GM19468 (cell line): ENCODE measurements around the gene NES.

Source experiments
- ATAC-seq: cut with Tn5 transposase; IDR thresholded peaks from one replicate; pipeline ENCODE4 v1.9.1; 2021; ENCODE audit warnings: mild to moderate bottlenecking, moderate library complexity, moderate number of reproducible peaks; ENCODE audit not compliant: unreplicated experiment; ENCODE audit errors: extremely low read depth

Gene NES

GRCh38 chr1:156682166-156682890, 5.1 kb upstream of the NES start:
- ATAC-seq: no peak

DNA sequence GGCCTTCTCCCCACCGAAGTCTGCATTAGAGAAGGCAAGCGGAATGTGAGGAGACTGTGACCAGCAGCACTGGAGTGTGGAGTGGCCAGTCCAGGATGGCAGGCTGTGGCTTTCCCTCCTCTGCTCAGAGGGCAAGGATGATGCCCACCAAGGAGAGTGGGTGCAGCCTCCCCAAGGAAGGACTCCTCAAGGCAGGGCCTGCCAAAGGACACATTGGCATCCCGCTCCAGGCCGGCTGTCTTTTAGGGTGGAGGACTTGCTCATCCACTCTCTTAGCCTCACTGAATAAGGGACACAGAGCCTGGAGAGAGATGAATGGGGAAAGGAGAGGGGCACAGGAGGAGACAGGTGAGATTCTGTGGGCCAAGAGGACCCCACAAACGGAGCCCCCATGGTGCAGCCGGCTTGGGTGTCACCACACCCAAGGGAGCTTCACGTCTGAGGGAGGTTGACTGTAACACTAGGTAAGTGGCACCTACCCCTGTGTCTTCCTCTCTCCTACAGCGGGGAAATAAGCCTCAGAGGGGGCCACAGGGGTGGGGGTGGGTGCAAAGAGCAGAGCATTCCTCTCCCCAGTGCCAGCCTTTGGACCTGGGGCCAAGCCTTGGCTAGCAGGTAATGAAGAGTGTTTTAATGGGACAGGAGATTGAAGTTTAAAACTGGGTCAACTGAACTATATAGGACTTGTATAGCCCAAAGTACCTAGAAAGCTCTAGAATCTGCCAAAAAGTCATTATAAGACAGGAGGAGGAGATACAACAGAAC, 4.2 kb upstream of the NES start:
- ATAC-seq: no peak

DNA sequence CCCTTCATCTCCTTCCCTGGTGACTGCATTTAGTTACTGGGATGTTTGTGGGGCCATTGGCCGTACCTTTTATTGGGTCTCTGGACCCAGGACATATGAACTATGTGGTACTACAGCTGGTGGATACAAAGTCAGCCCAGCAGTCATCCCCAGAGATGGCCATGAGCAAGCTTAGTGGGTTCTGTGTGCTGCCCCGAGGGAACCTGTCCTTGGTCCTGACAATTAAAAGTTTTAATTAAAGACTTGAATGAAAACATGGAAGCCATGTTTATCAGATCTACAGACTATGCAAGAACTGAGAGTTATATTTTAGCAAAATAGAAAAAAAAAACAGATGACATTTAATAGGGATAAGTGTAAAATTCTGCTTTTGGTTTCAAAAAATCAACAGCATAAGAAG, 2.8 kb upstream of the NES start:
- ATAC-seq: no peak

DNA sequence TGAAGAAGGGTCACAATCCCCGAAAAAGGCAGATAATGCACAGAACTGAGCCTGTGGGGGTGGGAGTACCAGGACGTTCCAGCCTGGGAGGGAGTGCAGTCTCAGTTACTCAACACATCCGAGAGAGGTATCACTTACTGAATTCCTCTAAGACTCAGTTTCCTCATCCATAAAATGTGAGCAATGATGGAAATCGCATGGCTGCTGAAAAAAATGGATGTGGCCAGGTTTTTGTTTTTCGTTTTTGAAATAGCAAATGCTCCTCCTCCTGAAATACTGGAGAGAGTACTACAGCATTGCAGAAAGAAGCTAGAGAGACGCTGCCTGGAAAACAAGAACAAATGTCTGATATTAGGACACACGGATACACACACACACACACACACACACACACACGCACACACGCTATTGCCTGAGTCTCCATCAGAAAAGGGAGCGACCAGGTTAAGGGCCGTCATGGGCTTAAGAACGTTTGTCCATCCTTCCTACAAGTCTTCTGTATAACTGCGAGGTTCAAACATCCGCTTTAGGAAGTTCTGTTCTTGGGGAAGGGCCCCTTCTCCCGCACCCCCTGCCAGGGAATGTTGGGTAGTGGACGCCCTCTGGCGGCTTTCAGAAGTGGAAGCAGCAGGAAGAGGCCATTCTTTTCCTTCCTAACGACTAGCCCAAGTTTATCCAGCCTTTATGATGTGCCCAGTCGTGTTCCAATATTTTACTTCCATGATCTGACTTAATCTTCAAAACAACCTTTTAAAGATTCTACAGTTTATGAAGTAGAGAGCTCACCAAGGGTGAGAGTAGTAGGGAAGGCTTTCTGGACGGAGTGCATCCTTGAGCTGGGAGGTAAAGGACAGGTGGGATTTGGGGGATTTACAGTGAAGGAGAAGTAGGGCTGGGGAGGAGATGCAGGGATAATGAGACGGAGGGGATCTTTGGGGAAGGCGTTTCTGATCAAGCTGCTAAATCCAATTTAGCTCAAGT, 699 bp upstream of the NES start:
- no peak for ATAC-seq

- ATAC-seq: no peak
These were observed 940 bp downstream of the NES start for GRCh38 chr1:156676114-156676819.

DNA sequence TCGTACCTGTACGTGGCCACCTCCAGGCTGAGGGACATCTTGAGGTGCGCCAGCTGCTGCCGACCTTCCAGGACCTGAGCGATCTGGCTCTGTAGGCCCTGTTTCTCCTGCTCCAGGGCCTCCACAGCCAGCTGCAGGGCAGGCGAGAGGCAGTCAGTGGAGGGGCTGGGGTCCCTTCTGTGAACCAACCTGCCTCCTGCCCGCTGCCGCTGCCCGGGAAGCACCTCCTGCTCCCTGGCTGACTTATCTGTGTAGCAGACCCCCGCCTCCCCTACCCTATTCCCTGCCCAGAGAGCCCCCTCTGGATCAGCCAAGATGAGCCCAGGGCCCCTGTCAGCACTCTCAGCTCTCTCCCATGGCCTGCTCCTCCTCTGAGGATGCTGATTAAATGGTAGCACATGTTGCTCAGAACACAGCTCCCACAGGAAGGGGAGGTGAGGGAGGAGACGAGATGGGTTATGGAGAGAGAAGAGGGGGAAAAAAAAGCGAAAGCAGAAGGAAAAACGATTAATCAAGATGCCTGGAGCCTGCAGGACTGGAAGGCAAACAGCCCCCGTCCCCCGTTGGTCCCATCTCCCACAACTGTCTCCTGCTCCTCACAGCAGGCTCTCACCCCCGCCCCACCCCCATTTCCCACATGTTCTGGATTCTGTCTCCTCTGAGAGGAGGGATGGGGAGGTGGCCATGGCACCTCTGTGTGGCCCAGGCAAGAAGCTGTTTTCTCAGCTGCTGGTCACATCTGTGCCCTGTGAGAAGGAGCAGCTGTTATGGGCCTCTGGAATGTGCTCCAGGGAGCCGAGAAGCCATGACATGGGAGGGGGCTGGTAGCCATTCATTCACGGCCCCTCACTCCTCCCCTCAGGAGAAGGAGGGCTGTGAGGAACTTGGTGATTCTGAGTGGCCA, 1.7 kb downstream of the NES start:
- no peak for ATAC-seq

GRCh38 chr1:156673387-156674121, 3.7 kb downstream of the NES start:
- ATAC-seq: no peak

DNA sequence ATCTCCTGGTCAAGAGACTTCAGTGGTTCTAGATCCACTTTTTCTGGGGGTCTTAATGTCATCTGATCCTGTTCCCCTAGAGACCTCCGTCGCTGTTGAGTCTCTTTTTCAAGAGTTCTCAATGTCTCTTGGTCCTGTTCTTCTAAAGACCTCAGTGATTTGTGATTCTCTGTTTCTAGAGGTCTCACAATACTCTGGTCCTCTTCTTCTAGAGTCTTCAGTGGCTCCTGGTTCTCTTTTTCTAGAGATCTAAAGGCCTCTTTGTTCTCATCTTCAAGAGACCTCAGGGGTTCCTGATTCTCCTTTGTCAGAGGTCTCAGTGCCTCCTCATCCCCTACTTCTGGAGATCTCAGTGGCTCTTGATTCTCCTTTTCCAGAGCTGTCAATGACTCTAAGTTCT, 5.4 kb downstream of the NES start:
- no peak for ATAC-seq

DNA sequence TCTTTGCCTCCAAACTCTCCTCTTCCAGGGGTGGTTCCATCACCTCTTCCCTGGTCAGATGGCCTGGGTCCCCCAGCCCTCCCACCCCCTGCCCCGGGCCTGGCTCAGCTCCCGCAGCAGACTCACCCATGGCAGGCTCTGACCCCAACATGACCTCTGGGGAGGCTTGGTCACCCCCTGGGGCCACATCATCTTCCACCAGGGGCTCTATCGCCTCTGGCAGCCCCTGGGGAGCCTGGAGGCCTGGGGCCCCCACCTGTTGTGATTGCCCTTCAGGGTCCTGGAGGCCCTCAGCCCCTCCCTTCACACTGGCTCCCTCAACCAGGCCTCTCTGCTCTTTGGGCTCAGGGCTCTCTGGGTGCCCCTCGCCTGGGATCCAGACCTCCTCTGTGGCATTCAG, 6.4 kb downstream of the NES start:
- no peak for ATAC-seq

DNA sequence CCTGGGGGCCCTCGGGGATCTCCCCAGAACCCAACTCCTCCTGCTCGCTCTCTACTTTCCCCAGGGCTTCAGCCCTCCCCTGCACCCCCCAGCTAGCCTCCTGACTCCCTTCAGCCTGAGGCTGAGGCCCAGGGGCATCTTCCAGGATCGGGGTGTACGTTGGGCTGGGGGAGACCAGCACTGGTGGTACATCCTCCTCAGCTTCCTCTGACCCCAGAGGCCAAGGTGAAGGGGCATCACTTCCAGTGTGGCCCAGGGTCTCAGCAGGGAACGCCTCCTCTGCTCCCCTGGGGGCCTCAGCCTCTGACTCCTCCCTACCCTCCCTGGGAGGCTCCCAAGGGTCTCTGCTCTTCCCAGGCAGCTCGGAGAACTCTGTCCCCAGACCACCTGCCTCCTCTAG, 6.8 kb downstream of the NES start:
- no peak for ATAC-seq

DNA sequence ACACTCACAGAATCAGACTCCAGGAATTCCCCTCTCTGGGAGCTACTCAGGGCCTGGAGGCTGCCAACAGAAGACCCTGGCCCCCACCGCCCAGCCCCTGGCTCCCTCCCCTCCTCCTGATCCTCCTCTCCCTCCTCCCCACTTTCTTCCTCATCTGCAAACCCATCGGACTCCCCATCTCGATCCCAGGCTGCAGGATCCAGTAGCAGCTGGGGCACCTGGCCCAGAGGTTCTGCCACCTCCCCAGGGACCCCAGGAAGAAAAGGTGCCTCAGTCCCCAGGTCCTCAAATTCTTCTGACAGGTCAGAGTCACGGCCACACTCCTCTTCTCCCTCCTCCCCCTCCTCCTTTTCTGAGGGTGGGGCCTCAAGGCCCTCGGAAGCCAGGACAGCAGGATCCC, 7.4 kb downstream of the NES start:
- ATAC-seq: no peak

DNA sequence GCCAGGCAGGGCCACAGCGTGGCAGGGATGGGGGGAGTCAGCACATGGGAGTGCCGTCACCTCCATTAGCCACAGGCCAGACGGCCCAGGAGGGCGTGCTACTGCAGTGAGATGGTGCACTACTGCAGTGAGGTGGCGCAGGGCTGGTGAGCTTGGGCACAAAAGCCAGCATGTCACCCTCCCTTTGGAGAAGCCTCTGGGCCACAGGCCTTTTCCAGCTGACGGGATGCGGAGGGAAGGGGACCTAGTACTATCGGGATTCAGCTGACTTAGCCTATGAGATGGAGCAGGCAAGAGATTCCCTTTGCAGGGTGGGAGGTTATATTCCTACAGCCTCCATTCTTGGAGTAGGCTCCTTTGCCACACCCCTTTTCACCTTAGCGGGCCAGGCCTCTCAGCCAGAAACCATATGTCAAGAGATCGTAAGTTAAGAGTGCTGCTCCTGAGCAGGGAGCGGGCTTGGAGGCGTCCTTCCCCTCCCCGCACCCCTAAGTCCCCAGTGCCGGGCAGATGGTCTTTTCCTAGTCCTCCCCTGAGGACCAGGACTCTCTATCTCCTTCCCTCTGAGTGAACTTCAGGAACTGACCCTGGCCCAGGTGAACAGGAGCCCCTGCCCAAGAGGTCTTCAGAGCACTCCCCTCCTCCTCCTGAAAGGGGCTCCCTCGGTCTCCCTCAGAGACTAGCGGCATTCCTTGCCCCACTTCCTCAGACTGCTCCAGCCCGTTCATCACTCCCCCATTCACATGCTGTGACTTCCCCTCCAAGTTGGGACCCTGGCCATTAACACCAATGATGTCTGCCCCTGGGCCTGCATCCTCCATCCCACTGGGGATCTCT, 8.2 kb downstream of the NES start:
- no peak for ATAC-seq

GRCh38 chr1:156667968-156668709, 9.1 kb downstream of the NES start:
- no peak for ATAC-seq

GRCh38 chr1:156667610-156667967, 9.6 kb downstream of the NES start:
- no peak for ATAC-seq

GRCh38 chr1:156666862-156667609, 10.2 kb downstream of the NES start:
- ATAC-seq: no peak

DNA sequence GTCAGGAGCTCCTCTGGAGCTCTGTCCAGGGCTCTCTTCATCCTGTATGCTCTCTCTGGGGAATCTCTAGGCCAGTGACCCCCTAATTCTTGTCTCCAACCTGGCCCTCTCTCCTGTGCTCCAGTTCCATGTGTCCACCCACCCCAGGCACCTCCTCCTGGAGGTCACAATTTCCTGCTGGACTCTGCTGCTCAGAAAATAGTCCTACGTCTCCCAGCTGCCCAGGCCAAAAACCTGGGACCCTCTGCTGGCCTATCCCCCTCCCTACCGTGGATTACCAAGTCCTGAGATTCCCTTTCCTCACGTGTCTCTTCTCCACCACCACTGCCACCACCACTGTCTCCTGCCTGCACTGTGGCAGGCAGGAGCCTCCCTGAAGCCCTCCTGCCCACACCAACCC, 11.7 kb downstream of the NES start:
- no peak for ATAC-seq
